AG09309 (cell line): ENCODE measurements around the gene KAT2A.
"Not testable (repeated sequence)": the region's sequence is repeated elsewhere in the genome, so short reads cannot be mapped to it uniquely, and the experiment has no call there.

Experiments
- DNase-seq: peaks from one replicate; pipeline ENCODE4 v3.0.0-alpha.2; 2010; ENCODE audit warnings: low read depth
- H3K4me3 ChIP-seq: 2 replicates; pipeline ENCODE4 v1.5.1; 2011; ENCODE audit warnings: mild to moderate bottlenecking, low read depth, low read length, moderate library complexity; ENCODE audit not compliant: control insufficient read depth
- CTCF ChIP-seq: IDR thresholded peaks from 2 replicates; pipeline ENCODE4 v1.5.1; 2011; ENCODE audit warnings: mild to moderate bottlenecking, low read depth, low read length, inconsistent platforms; ENCODE audit not compliant: insufficient read depth, control insufficient read depth; ENCODE audit errors: missing control alignments

Gene KAT2A

GRCh38 chr17:42142371-42142896 lies 21.3 kb upstream of the KAT2A start:
- TF ChIP-seq CTCF, result no peak
- H3K4me3 ChIP-seq, result no peak overlapping the region
- DNase-seq, result peak; percentile 59

- no peak for TF ChIP-seq CTCF
- no peak overlapping the region for H3K4me3 ChIP-seq
These were observed 20.2 kb upstream of the KAT2A start for GRCh38 chr17:42141382-42141781.

GRCh38 chr17:42140690-42141089 lies 19.5 kb upstream of the KAT2A start:
- H3K4me3 ChIP-seq, DNase-seq: not testable (repeated sequence)

More at GRCh38 chr17:42141382-42141781, 20.2 kb upstream of the KAT2A start:
- DNase-seq, result no peak

GRCh38 chr17:42138749-42139492 lies 17.8 kb upstream of the KAT2A start:
- H3K4me3 ChIP-seq, result no peak overlapping the region
- TF ChIP-seq CTCF, result no peak
- no peak for DNase-seq

GRCh38 chr17:42136654-42137051 lies 15.5 kb upstream of the KAT2A start:
- H3K4me3 ChIP-seq, result no peak overlapping the region
- no peak for DNase-seq
- no peak for TF ChIP-seq CTCF

- no peak for DNase-seq
- no peak overlapping the region for H3K4me3 ChIP-seq
These were observed 14.8 kb upstream of the KAT2A start for GRCh38 chr17:42135664-42136653.

More at GRCh38 chr17:42135664-42136653, 14.8 kb upstream of the KAT2A start:
- TF ChIP-seq CTCF, result no peak
